HepG2 (cell line): ENCODE data around the gene RMI1. TPM values are rescaled to one million over a fixed set of nuclear protein-coding genes. Genes with fewer than 3 reads are reported as not detected.

Experiments used
- ARID2 ChIP-seq: sonication (generic); formaldehyde crosslinking; IDR thresholded peaks from 2 replicates; pipeline ENCODE4 v1.8.1; 2022; ENCODE audit warnings: mild to moderate bottlenecking, missing genetic modification reagents, borderline replicate concordance
- ARNT2 ChIP-seq: sonication (generic); formaldehyde crosslinking; IDR thresholded peaks from 2 replicates; pipeline ENCODE4 v1.8.0; 2022; ENCODE audit warnings: mild to moderate bottlenecking, low read depth, missing genetic modification reagents, moderate library complexity
- ELF4 ChIP-seq: sonication (generic); formaldehyde crosslinking; IDR thresholded peaks from 2 replicates; pipeline ENCODE4 v1.5.0; 2020; ENCODE audit warnings: missing genetic modification reagents, mild to moderate bottlenecking, moderate library complexity, borderline replicate concordance
- FOSL2 ChIP-seq: sonication (generic); formaldehyde crosslinking; IDR thresholded peaks from 2 replicates; pipeline ENCODE4 v1.4.0; 2020; ENCODE audit warnings: missing genetic modification reagents
- SNRNP70 ChIP-seq: fragments of 200-400 bp; formaldehyde crosslinking; IDR thresholded peaks from 2 replicates; pipeline ENCODE4 v1.6.1; 2017; ENCODE audit warnings: mild to moderate bottlenecking, low read depth, low read length, moderate library complexity
- TFE3 ChIP-seq: IDR thresholded peaks from 2 replicates; pipeline ENCODE4 v1.6.1; 2016
- TIGD3 ChIP-seq: sonication (generic); formaldehyde crosslinking; IDR thresholded peaks from 2 replicates; pipeline ENCODE4 v1.5.1; 2020; ENCODE audit warnings: mild to moderate bottlenecking, missing genetic modification reagents, borderline replicate concordance
- YEATS4 ChIP-seq: sonication (generic); formaldehyde crosslinking; IDR thresholded peaks from 2 replicates; pipeline ENCODE4 v1.4.0; 2020; ENCODE audit warnings: missing genetic modification reagents, borderline replicate concordance
- ZBTB46 ChIP-seq: sonication (generic); formaldehyde crosslinking; IDR thresholded peaks from 2 replicates; pipeline ENCODE4 v1.4.0; 2020; ENCODE audit warnings: mild to moderate bottlenecking, missing genetic modification reagents, borderline replicate concordance
- ZFP91 ChIP-seq: sonication (generic); formaldehyde crosslinking; IDR thresholded peaks from 2 replicates; pipeline ENCODE4 v1.9.0; 2022; ENCODE audit warnings: missing genetic modification reagents, mild to moderate bottlenecking, borderline replicate concordance
- polyA plus RNA-seq, 8 experiments: library from polyadenylated mRNA; depleted of rRNA in 3 of 8; stranded (reverse) in 7 of 8; unstranded in 1 of 8; fragments of >200 nt; fragmentation: Illumina TruSeq in 4 of 8; extraction: Trizol in 4 of 8; gene quantifications; 2 replicates each; pipeline versions ENCODE4 v1.2.1 to v1.2.3, GENCODE V29; 2011 to 2016; ENCODE audit warnings: low read depth in 4 of 8, missing spikeins in 1 of 8, mixed read lengths in 1 of 8; ENCODE audit not compliant: insufficient read depth in 1 of 8
- total RNA-seq, 5 experiments: library from RNA; depleted of rRNA; stranded (reverse); fragments of >200 nt; fragmentation: Illumina TruSeq; extraction: Trizol; gene quantifications; 2 replicates each; pipeline ENCODE4 v1.2.3, GENCODE V29; 2016; ENCODE audit warnings: low read depth in 1 of 5
- TF ChIP-seq, protein P1 (sequence below): sonication (generic); formaldehyde crosslinking; IDR thresholded peaks from 2 replicates; pipeline ENCODE4 v1.8.0; 2022; ENCODE audit warnings: missing genetic modification reagents, mild to moderate bottlenecking, moderate library complexity, borderline replicate concordance
- TF ChIP-seq, protein P2 (sequence below): sonication (generic); formaldehyde crosslinking; IDR thresholded peaks from 2 replicates; pipeline ENCODE4 v1.4.0; 2020; ENCODE audit warnings: mild to moderate bottlenecking, missing genetic modification reagents

RMI1 gene
- total and polyA plus RNA-seq, 2 of the 13 experiments (the other 11 are each of a cell fraction or from before 2014, with no cell fraction given): 0.54 to 3.7 TPM

DNA sequence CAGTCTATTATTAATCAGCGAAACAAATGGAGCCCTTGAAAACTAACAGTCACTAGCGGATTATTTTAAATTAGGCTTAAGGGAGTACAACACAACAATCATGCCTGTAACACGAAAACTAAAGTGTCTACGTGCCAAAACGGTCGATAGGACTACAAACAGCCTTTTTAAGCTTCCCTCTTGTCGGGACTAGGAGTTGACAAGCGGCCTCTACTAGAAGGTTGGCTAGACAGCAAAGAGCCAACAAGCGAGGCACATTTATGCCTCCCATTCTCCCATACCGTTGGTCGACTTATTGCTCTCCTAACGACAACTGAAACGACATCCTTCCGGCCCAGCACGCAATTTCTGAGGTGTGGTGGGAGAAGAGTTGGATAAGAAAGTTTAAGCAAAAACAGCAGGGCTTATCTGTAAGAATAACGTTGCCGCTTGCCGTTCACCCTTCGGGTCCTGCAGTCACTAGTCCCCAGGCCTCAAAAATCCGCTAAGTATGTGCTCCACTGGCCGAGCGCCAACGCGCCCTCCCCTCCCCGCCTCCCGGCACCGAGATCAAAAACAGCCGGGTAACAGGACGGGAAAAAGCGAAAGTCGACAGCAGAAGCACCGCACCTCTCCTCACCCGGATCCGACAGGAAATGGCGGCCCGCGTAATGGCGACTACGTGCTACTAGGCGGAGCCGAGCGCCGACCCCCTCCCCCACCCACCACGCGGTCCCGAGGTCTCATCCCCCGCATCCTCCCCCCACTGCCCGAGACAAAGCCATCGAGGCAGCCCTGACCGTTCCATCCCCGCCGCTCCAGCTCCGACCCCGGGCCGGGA, 1.4 kb upstream of the RMI1 start (continued):
- TF ChIP-seq, protein P1, sequence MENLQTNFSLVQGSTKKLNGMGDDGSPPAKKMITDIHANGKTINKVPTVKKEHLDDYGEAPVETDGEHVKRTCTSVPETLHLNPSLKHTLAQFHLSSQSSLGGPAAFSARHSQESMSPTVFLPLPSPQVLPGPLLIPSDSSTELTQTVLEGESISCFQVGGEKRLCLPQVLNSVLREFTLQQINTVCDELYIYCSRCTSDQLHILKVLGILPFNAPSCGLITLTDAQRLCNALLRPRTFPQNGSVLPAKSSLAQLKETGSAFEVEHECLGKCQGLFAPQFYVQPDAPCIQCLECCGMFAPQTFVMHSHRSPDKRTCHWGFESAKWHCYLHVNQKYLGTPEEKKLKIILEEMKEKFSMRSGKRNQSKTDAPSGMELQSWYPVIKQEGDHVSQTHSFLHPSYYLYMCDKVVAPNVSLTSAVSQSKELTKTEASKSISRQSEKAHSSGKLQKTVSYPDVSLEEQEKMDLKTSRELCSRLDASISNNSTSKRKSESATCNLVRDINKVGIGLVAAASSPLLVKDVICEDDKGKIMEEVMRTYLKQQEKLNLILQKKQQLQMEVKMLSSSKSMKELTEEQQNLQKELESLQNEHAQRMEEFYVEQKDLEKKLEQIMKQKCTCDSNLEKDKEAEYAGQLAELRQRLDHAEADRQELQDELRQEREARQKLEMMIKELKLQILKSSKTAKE (CRISPR knock-in tag): no peak
- TF ChIP-seq TIGD3 (CRISPR knock-in tag): no peak
- TF ChIP-seq ARNT2: peak; percentile 47
- TF ChIP-seq ARID2 (CRISPR knock-in tag): no peak
- no peak for TF ChIP-seq ZFP91 (CRISPR knock-in tag)
- TF ChIP-seq, protein P2, sequence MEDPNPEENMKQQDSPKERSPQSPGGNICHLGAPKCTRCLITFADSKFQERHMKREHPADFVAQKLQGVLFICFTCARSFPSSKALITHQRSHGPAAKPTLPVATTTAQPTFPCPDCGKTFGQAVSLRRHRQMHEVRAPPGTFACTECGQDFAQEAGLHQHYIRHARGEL (CRISPR knock-in tag): no peak
- no peak for TF ChIP-seq TFE3 (CRISPR knock-in tag)
- TF ChIP-seq ZBTB46 (CRISPR knock-in tag): no peak
- no peak for TF ChIP-seq SNRNP70
- TF ChIP-seq ELF4 (CRISPR knock-in tag): 0 out of 2 replicates have a peak, but pooled peaks have one; percentile 24
- peak; percentile 63; the same call in 1 of the 2 replicates for TF ChIP-seq YEATS4 (CRISPR knock-in tag)
- TF ChIP-seq FOSL2 (CRISPR knock-in tag): no peak; the same call in 1 of the 2 replicates
